K562 (cell line): Measurements from ENCODE around the gene TMA7B. TPM values are rescaled to one million over a fixed set of nuclear protein-coding genes. Genes with fewer than 3 reads are reported as not detected.

Experiments
- BRCA1 ChIP-seq, 2 experiments: fragments of 450-650 bp in 1 of 2; sonication (generic) in 1 of 2; formaldehyde crosslinking in 1 of 2; IDR thresholded peaks; 2 replicates each; pipeline versions ENCODE4 v1.5.0 to v1.6.1; 2017 to 2020; ENCODE audit warnings: mild to moderate bottlenecking in 1 of 2, missing genetic modification reagents in 1 of 2
- HNRNPL ChIP-seq: fragments of 200-400 bp; formaldehyde crosslinking; IDR thresholded peaks from 2 replicates; pipeline ENCODE4 v1.6.1; 2017; ENCODE audit warnings: low read depth, mild to moderate bottlenecking, low read length
- HNRNPLL ChIP-seq: fragments of 200-400 bp; formaldehyde crosslinking; IDR thresholded peaks from 2 replicates; pipeline ENCODE4 v1.6.1; 2017; ENCODE audit warnings: low read length, low read depth, mild to moderate bottlenecking; ENCODE audit not compliant: poor library complexity, severe bottlenecking
- NEUROD1 ChIP-seq: fragments of 150-350 bp; IDR thresholded peaks from 2 replicates; pipeline ENCODE4 v1.6.1; 2014; ENCODE audit warnings: borderline replicate concordance, low read length, low read depth; ENCODE audit not compliant: partially characterized antibody
- SAFB2 ChIP-seq: fragments of 200-400 bp; formaldehyde crosslinking; IDR thresholded peaks from 2 replicates; pipeline ENCODE4 v1.6.1; 2018; ENCODE audit warnings: borderline replicate concordance, low read length, low read depth, moderate library complexity; ENCODE audit not compliant: severe bottlenecking
- polyA plus RNA-seq, 8 experiments: library from polyadenylated mRNA; depleted of rRNA in 4 of 8; stranded (reverse) in 5 of 8; unstranded in 3 of 8; fragments of >200 nt; fragmentation: Nextera tagmentation in 2 of 8; fragmentation: Illumina TruSeq in 1 of 8; extraction: Ambion mirVana in 2 of 8; extraction: Trizol in 1 of 8; gene quantifications; 2 replicates each; pipeline versions ENCODE4 v1.2.1 to v1.2.3, GENCODE V29; 2011 to 2014; ENCODE audit warnings: inconsistent platforms in 1 of 8, missing spikeins in 1 of 8
- total RNA-seq, 7 experiments: library from RNA; depleted of rRNA in 6 of 7; stranded (reverse); fragments of >200 nt in 6 of 7; fragmentation: Illumina TruSeq in 2 of 7; extraction: Trizol in 2 of 7; gene quantifications; 2 replicates each; pipeline versions ENCODE4 v1.2.1 to v1.2.3, GENCODE V29; 2011 to 2021; ENCODE audit warnings: low replicate concordance in 1 of 7
- TF ChIP-seq, protein P1 (sequence below): fragments of 450-650 bp; formaldehyde crosslinking; IDR thresholded peaks from 2 replicates; pipeline ENCODE4 v1.4.0; 2022; ENCODE audit warnings: mild to moderate bottlenecking, moderate library complexity
- TF ChIP-seq, protein P2 (sequence below): fragments of 250-450 bp; sonication (Bioruptor Pico); IDR thresholded peaks from 2 replicates; pipeline ENCODE4 v1.4.0; 2020; ENCODE audit warnings: mild to moderate bottlenecking, moderate library complexity, borderline replicate concordance
- TF ChIP-seq, protein P3 (sequence below): sonication (generic); formaldehyde crosslinking; IDR thresholded peaks from 2 replicates; pipeline ENCODE4 v1.8.0; 2023; ENCODE audit warnings: mild to moderate bottlenecking, missing genetic modification reagents
- TF ChIP-seq, protein P4 (sequence below): fragments of 450-650 bp; IDR thresholded peaks from 2 replicates; pipeline ENCODE4 v1.7.1; 2018; ENCODE audit warnings: mild to moderate bottlenecking, low read depth; ENCODE audit not compliant: partially characterized antibody
- TF ChIP-seq, protein P5 (sequence below): fragments of 450-650 bp; IDR thresholded peaks from 2 replicates; pipeline ENCODE4 v1.6.1; 2016; ENCODE audit warnings: low read depth, mild to moderate bottlenecking, moderate library complexity
- TF ChIP-seq, protein P6 (sequence below): fragments of 450-650 bp; formaldehyde crosslinking; conservative IDR thresholded peaks from 2 replicates; pipeline ENCODE4 v1.4.0; 2022; ENCODE audit warnings: mild to moderate bottlenecking, missing genetic modification characterization
- TF ChIP-seq, protein P7 (sequence below), 2 experiments: IDR thresholded peaks; 2 replicates each; pipeline ENCODE4 v1.6.1; 2012; ENCODE audit warnings: improper control_type of control experiment in 2 of 2, low read depth in 2 of 2, low read length in 2 of 2, borderline replicate concordance in 1 of 2

The TMA7B gene
- total and polyA plus RNA-seq, 9 of the 15 experiments (the other 6 are each of a cell fraction or from before 2014, with no cell fraction given) = 5.6 to 14.2 (median 11.8) TPM

DNA sequence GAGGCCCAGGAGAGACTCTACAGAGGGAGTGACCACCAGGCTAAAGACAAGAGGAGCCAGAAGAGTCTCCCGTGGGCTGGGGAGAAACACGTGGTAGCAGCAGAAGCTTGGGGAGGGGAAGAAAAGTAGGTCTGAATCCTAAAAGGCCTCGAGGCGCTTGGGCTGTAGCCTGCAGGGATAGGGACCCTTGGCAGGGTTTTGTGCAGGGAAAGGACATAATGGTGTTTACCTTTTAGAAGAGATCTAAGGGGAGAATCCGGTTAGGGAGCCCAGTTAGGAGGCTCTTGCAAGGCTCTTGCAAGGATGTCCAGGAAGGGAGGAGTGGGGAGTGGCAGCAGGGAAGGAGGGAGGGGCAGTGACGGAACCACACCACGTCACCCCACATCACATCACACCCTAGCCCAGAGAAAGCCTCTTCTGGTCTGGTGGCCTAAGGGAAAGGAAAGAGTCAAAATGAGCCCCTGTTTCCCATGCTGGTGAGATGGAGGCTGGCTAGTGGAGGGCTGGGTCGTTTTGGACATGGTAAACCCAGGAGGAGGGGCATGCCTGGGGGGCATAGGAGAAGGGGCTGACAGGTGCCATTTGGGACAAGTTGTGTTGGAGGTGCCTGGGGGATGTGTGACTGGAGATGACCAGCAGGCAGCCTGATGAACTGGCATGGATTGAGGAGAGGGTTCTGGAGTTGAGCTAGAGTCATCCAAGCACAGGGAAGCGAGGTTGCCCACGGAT lies 28.4 kb downstream of the TMA7B start (continued):
- TF ChIP-seq, protein P1, sequence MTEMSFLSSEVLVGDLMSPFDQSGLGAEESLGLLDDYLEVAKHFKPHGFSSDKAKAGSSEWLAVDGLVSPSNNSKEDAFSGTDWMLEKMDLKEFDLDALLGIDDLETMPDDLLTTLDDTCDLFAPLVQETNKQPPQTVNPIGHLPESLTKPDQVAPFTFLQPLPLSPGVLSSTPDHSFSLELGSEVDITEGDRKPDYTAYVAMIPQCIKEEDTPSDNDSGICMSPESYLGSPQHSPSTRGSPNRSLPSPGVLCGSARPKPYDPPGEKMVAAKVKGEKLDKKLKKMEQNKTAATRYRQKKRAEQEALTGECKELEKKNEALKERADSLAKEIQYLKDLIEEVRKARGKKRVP = peak; percentile 77
- TF ChIP-seq, protein P2, sequence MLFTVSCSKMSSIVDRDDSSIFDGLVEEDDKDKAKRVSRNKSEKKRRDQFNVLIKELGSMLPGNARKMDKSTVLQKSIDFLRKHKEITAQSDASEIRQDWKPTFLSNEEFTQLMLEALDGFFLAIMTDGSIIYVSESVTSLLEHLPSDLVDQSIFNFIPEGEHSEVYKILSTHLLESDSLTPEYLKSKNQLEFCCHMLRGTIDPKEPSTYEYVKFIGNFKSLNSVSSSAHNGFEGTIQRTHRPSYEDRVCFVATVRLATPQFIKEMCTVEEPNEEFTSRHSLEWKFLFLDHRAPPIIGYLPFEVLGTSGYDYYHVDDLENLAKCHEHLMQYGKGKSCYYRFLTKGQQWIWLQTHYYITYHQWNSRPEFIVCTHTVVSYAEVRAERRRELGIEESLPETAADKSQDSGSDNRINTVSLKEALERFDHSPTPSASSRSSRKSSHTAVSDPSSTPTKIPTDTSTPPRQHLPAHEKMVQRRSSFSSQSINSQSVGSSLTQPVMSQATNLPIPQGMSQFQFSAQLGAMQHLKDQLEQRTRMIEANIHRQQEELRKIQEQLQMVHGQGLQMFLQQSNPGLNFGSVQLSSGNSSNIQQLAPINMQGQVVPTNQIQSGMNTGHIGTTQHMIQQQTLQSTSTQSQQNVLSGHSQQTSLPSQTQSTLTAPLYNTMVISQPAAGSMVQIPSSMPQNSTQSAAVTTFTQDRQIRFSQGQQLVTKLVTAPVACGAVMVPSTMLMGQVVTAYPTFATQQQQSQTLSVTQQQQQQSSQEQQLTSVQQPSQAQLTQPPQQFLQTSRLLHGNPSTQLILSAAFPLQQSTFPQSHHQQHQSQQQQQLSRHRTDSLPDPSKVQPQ (CRISPR knock-in tag) = no peak
- TF ChIP-seq SAFB2 (no peak), HNRNPL (no peak), HNRNPLL (no peak), NEUROD1 (no peak), BRCA1 (IDR thresholded peaks at IDR 0.05) (no peak), BRCA1 (CRISPR knock-in tag; IDR thresholded peaks at IDR 0.05) (no peak)
- TF ChIP-seq, protein P3, sequence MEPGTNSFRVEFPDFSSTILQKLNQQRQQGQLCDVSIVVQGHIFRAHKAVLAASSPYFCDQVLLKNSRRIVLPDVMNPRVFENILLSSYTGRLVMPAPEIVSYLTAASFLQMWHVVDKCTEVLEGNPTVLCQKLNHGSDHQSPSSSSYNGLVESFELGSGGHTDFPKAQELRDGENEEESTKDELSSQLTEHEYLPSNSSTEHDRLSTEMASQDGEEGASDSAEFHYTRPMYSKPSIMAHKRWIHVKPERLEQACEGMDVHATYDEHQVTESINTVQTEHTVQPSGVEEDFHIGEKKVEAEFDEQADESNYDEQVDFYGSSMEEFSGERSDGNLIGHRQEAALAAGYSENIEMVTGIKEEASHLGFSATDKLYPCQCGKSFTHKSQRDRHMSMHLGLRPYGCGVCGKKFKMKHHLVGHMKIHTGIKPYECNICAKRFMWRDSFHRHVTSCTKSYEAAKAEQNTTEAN (CRISPR knock-in tag) = no peak
- TF ChIP-seq, protein P4, sequence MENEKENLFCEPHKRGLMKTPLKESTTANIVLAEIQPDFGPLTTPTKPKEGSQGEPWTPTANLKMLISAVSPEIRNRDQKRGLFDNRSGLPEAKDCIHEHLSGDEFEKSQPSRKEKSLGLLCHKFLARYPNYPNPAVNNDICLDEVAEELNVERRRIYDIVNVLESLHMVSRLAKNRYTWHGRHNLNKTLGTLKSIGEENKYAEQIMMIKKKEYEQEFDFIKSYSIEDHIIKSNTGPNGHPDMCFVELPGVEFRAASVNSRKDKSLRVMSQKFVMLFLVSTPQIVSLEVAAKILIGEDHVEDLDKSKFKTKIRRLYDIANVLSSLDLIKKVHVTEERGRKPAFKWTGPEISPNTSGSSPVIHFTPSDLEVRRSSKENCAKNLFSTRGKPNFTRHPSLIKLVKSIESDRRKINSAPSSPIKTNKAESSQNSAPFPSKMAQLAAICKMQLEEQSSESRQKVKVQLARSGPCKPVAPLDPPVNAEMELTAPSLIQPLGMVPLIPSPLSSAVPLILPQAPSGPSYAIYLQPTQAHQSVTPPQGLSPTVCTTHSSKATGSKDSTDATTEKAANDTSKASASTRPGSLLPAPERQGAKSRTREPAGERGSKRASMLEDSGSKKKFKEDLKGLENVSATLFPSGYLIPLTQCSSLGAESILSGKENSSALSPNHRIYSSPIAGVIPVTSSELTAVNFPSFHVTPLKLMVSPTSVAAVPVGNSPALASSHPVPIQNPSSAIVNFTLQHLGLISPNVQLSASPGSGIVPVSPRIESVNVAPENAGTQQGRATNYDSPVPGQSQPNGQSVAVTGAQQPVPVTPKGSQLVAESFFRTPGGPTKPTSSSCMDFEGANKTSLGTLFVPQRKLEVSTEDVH = no peak
- TF ChIP-seq, protein P5, sequence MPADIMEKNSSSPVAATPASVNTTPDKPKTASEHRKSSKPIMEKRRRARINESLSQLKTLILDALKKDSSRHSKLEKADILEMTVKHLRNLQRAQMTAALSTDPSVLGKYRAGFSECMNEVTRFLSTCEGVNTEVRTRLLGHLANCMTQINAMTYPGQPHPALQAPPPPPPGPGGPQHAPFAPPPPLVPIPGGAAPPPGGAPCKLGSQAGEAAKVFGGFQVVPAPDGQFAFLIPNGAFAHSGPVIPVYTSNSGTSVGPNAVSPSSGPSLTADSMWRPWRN = no peak
- TF ChIP-seq, protein P6, sequence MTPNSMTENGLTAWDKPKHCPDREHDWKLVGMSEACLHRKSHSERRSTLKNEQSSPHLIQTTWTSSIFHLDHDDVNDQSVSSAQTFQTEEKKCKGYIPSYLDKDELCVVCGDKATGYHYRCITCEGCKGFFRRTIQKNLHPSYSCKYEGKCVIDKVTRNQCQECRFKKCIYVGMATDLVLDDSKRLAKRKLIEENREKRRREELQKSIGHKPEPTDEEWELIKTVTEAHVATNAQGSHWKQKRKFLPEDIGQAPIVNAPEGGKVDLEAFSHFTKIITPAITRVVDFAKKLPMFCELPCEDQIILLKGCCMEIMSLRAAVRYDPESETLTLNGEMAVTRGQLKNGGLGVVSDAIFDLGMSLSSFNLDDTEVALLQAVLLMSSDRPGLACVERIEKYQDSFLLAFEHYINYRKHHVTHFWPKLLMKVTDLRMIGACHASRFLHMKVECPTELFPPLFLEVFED (CRISPR knock-in tag) = no peak
- TF ChIP-seq, protein P7, sequence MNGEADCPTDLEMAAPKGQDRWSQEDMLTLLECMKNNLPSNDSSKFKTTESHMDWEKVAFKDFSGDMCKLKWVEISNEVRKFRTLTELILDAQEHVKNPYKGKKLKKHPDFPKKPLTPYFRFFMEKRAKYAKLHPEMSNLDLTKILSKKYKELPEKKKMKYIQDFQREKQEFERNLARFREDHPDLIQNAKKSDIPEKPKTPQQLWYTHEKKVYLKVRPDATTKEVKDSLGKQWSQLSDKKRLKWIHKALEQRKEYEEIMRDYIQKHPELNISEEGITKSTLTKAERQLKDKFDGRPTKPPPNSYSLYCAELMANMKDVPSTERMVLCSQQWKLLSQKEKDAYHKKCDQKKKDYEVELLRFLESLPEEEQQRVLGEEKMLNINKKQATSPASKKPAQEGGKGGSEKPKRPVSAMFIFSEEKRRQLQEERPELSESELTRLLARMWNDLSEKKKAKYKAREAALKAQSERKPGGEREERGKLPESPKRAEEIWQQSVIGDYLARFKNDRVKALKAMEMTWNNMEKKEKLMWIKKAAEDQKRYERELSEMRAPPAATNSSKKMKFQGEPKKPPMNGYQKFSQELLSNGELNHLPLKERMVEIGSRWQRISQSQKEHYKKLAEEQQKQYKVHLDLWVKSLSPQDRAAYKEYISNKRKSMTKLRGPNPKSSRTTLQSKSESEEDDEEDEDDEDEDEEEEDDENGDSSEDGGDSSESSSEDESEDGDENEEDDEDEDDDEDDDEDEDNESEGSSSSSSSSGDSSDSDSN (IDR thresholded peaks at IDR 0.05; ENCODE audit: borderline replicate concordance in 1 of 2, low read depth in 2 of 2, low read length in 2 of 2) = no peak
